ENCODE results near the gene LEKR1.
"Not testable (repeated sequence)": the region's sequence is repeated elsewhere in the genome, so short reads cannot be mapped to it uniquely, and the experiment has no call there.

LEKR1 gene

DNA sequence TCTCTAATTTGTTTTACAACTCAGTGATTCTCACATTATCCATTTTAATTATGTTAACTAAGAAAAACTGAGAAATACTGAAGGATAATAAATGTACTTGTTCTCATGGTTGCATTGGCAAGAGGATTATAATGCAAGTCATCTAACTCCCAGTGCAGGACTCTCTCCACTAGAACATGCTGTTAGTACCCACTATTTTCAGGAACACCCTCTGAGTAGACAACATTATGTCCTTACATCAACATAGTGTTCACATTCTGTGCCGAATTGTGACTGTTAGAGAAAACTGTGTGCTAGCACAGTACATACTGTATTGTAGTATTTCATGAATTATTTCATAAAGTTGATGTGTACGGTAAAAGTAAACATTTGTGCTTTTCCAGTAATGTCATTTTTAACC is 80.1 kb downstream of the LEKR1 start:
- no peak overlapping the region for H2BK5ac ChIP-seq (ENCODE audit: low read depth, low read length, poor library complexity)
- no peak overlapping the region for H2BK12ac ChIP-seq (ENCODE audit: low read length)
- H3K4me1 ChIP-seq (ENCODE audit: control insufficient read depth in 1 of 2, insufficient read depth in 2 of 2, low read length in 2 of 2): no peaks in the 10 kb centered on the region
- no peak overlapping the region for H2AK5ac ChIP-seq (ENCODE audit: low read length)
- no peaks in the 10 kb centered on the region for H3K9me3 ChIP-seq (ENCODE audit: insufficient read depth, low read depth, low read length)
- no peak overlapping the region for H3K27ac ChIP-seq (ENCODE audit: low read depth, low read length)
- H3K79me2 ChIP-seq (ENCODE audit: control insufficient read depth, insufficient read depth, low read length, poor library complexity): no peaks in the 10 kb centered on the region
- no peak overlapping the region for H2AFZ ChIP-seq (ENCODE audit: insufficient read depth, low read length, poor library complexity)
- H3K27me3 ChIP-seq (ENCODE audit: insufficient read depth, low read length): no peaks in the 10 kb centered on the region
- no CpG with 5 or more reads among the region's 2 CpGs for WGBS (ENCODE audit: extremely low coverage, insufficient coverage, insufficient read length)
- H2BK120ac ChIP-seq (ENCODE audit: insufficient read depth, low read length, poor library complexity): no peak overlapping the region
- H3K79me1 ChIP-seq (ENCODE audit: low read length): no peaks in the 10 kb centered on the region
- H3K4me2 ChIP-seq (ENCODE audit: low read length): no peak overlapping the region
- H3K14ac ChIP-seq (ENCODE audit: low read length): no peak overlapping the region
- H4K8ac ChIP-seq (ENCODE audit: low read depth, low read length): no peak overlapping the region
- no peak overlapping the region for H4K91ac ChIP-seq (ENCODE audit: low read depth, low read length)
- no peak overlapping the region for H4K12ac ChIP-seq (ENCODE audit: low read depth, low read length)
- no peak for DNase-seq
- no peak overlapping the region for H3K9ac ChIP-seq (ENCODE audit: low read length)
- no peak overlapping the region for H3K18ac ChIP-seq (ENCODE audit: low read length)
- H3K4me3 ChIP-seq (ENCODE audit: low read depth, low read length): no peak overlapping the region
- H3K36me3 ChIP-seq (ENCODE audit: control insufficient read depth in 1 of 2, insufficient read depth in 2 of 2, low read length in 2 of 2): no peaks in the 10 kb centered on the region
- no peak overlapping the region for H3K23ac ChIP-seq (ENCODE audit: low read length)
- H3K4ac ChIP-seq (ENCODE audit: low read depth, low read length): no peak overlapping the region

DNA sequence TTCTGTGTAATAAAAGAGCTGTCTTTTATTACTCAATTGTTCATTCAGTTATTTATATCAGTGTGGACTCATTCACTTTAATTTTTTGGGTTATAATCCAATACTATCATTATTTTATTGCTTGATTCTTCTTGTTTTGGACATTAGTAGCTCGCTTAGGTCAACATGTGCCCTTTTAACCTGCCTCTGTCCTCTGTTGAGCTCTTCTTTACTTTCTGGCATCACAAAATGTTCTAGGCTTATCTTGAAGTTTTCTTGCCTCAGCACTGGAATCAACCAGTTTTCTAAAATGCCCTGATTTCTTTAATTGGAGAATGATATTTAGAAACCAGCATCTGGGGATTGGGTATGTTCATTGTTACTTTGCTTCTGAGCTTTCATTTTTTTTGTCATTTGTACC is 82.2 kb downstream of the LEKR1 start:
- H3K79me1 ChIP-seq (ENCODE audit: low read length): no peaks in the 10 kb centered on the region
- no peak overlapping the region for H3K23ac ChIP-seq (ENCODE audit: low read length)
- no peak overlapping the region for H2AK5ac ChIP-seq (ENCODE audit: low read length)
- no peak overlapping the region for H3K9ac ChIP-seq (ENCODE audit: low read length)
- H3K9me3 ChIP-seq (ENCODE audit: insufficient read depth, low read depth, low read length): no peaks in the 10 kb centered on the region
- H2BK5ac ChIP-seq (ENCODE audit: low read depth, low read length, poor library complexity): no peak overlapping the region
- H3K4me3 ChIP-seq (ENCODE audit: low read depth, low read length): no peak overlapping the region
- no CpG with 5 or more reads among the region's 1 CpG for WGBS (ENCODE audit: extremely low coverage, insufficient coverage, insufficient read length)
- no peak overlapping the region for H3K4ac ChIP-seq (ENCODE audit: low read depth, low read length)
- no peaks in the 10 kb centered on the region for H3K36me3 ChIP-seq (ENCODE audit: control insufficient read depth in 1 of 2, insufficient read depth in 2 of 2, low read length in 2 of 2)
- no peaks in the 10 kb centered on the region for H3K27me3 ChIP-seq (ENCODE audit: insufficient read depth, low read length)
- no peak overlapping the region for H4K91ac ChIP-seq (ENCODE audit: low read depth, low read length)
- H2BK12ac ChIP-seq (ENCODE audit: low read length): no peak overlapping the region
- H2AFZ ChIP-seq (ENCODE audit: insufficient read depth, low read length, poor library complexity): no peak overlapping the region
- no peak overlapping the region for H3K4me2 ChIP-seq (ENCODE audit: low read length)
- H4K12ac ChIP-seq (ENCODE audit: low read depth, low read length): no peak overlapping the region
- H2BK120ac ChIP-seq (ENCODE audit: insufficient read depth, low read length, poor library complexity): no peak overlapping the region
- H4K8ac ChIP-seq (ENCODE audit: low read depth, low read length): no peak overlapping the region
- no peaks in the 10 kb centered on the region for H3K79me2 ChIP-seq (ENCODE audit: control insufficient read depth, insufficient read depth, low read length, poor library complexity)
- no peaks in the 10 kb centered on the region for H3K4me1 ChIP-seq (ENCODE audit: control insufficient read depth in 1 of 2, insufficient read depth in 2 of 2, low read length in 2 of 2)
- H3K14ac ChIP-seq (ENCODE audit: low read length): no peak overlapping the region
- no peak overlapping the region for H3K27ac ChIP-seq (ENCODE audit: low read depth, low read length)
- DNase-seq: no peak
- H3K18ac ChIP-seq (ENCODE audit: low read length): no peak overlapping the region

DNA sequence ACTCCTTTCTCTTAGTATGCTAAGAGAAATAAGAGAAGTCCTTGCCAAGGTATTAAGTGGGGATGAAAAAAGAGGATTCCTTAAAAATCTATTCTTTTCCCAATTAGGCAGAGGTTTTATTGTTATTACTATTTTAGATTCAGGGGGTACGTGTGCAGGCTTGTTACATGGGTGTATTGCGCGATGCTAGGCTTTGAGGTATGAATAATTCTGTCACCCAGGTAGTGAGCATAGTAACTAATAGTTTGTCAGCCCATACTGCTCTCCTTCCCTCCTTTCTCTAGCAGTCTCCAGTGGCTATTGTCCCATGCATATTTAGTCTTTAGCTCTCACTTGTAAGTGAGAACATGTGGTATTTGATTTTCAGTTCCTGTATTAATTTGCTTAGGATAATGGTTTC is 83.9 kb downstream of the LEKR1 start:
- Histone ChIP-seq H3K23ac (ENCODE audit: low read length) (peak overlapping the region; percentile 13), H3K9me3 (ENCODE audit: insufficient read depth, low read depth, low read length) (no peaks in the 10 kb centered on the region), H3K14ac (ENCODE audit: low read length) (no peak overlapping the region), H3K27ac (ENCODE audit: low read depth, low read length) (no peak overlapping the region), H3K18ac (ENCODE audit: low read length) (no peak overlapping the region), H3K27me3 (ENCODE audit: insufficient read depth, low read length) (no peaks in the 10 kb centered on the region), H3K4me1 (ENCODE audit: control insufficient read depth in 1 of 2, insufficient read depth in 2 of 2, low read length in 2 of 2) (no peaks in the 10 kb centered on the region), H4K8ac (ENCODE audit: low read depth, low read length) (no peak overlapping the region), H2AFZ (ENCODE audit: insufficient read depth, low read length, poor library complexity) (no peak overlapping the region), H2BK12ac (ENCODE audit: low read length) (no peak overlapping the region), H3K4me2 (ENCODE audit: low read length) (no peak overlapping the region), H4K12ac (ENCODE audit: low read depth, low read length) (no peak overlapping the region), H2AK5ac (ENCODE audit: low read length) (no peak overlapping the region), H3K4ac (ENCODE audit: low read depth, low read length) (no peak overlapping the region), H3K79me1 (ENCODE audit: low read length) (no peaks in the 10 kb centered on the region), H3K36me3 (ENCODE audit: control insufficient read depth in 1 of 2, insufficient read depth in 2 of 2, low read length in 2 of 2) (no peaks in the 10 kb centered on the region), H2BK120ac (ENCODE audit: insufficient read depth, low read length, poor library complexity) (no peak overlapping the region), H3K79me2 (ENCODE audit: control insufficient read depth, insufficient read depth, low read length, poor library complexity) (no peaks in the 10 kb centered on the region), H3K9ac (ENCODE audit: low read length) (no peak overlapping the region), H2BK5ac (ENCODE audit: low read depth, low read length, poor library complexity) (no peak overlapping the region), H3K4me3 (ENCODE audit: low read depth, low read length) (no peak overlapping the region), H4K91ac (ENCODE audit: low read depth, low read length) (no peak overlapping the region)
- DNase-seq: no peak
- WGBS (ENCODE audit: extremely low coverage, insufficient coverage, insufficient read length): no CpG with 5 or more reads among the region's 3 CpGs

DNA sequence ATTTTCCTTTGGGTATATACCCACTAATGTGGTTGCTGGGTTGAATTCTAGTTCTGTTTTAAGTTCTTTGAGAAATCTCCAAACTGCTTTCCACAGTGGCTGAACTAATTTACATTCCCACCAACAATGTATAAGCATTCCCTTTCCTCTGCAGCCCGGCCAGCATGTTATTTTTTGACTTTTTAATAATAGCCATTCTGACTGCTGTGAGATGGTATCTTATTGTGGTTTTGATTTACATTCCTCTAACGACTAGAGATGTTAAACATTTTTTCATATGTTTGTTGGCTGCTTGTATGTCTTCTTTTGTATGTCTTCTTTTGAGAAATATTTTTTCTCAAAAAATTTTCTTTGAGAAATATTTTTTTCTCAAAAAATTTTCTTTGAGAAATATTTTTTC is 84.7 kb downstream of the LEKR1 start:
- H3K18ac ChIP-seq (ENCODE audit: low read length); H3K4me2 ChIP-seq (ENCODE audit: low read length); H3K4me1 ChIP-seq (ENCODE audit: control insufficient read depth in 1 of 2, insufficient read depth in 2 of 2, low read length in 2 of 2); H2BK5ac ChIP-seq (ENCODE audit: low read depth, low read length, poor library complexity); H2BK12ac ChIP-seq (ENCODE audit: low read length); H4K8ac ChIP-seq (ENCODE audit: low read depth, low read length); H2BK120ac ChIP-seq (ENCODE audit: insufficient read depth, low read length, poor library complexity); H3K27me3 ChIP-seq (ENCODE audit: insufficient read depth, low read length); DNase-seq; H4K91ac ChIP-seq (ENCODE audit: low read depth, low read length); H3K79me1 ChIP-seq (ENCODE audit: low read length); H3K79me2 ChIP-seq (ENCODE audit: control insufficient read depth, insufficient read depth, low read length, poor library complexity); H3K14ac ChIP-seq (ENCODE audit: low read length); H3K4me3 ChIP-seq (ENCODE audit: low read depth, low read length); H3K4ac ChIP-seq (ENCODE audit: low read depth, low read length); H3K27ac ChIP-seq (ENCODE audit: low read depth, low read length); H3K36me3 ChIP-seq (ENCODE audit: control insufficient read depth in 1 of 2, insufficient read depth in 2 of 2, low read length in 2 of 2); H4K12ac ChIP-seq (ENCODE audit: low read depth, low read length); H2AK5ac ChIP-seq (ENCODE audit: low read length); H2AFZ ChIP-seq (ENCODE audit: insufficient read depth, low read length, poor library complexity); H3K9me3 ChIP-seq (ENCODE audit: insufficient read depth, low read depth, low read length); H3K23ac ChIP-seq (ENCODE audit: low read length); H3K9ac ChIP-seq (ENCODE audit: low read length): not testable (repeated sequence)
- WGBS (ENCODE audit: extremely low coverage, insufficient coverage, insufficient read length): no CpG with 5 or more reads among the region's 2 CpGs

Data from trophoblast cell (in vitro differentiated cells and primary cell).